IMR-90 (cell line): ENCODE results near the gene SNAP23. TPM values are rescaled to one million over a fixed set of nuclear protein-coding genes. Genes with fewer than 3 reads are reported as not detected.

Experiments
- ATAC-seq: fragments of 200-7000 bp; cut with Tn5 transposase; 2 replicates; pipeline ENCODE4 v1.9.1; 2020; ENCODE audit warnings: low read depth, mild to moderate bottlenecking, moderate library complexity
- BruUV-seq: library from RNA; stranded (reverse); fragments of 400-500 nt; replicated peaks from 2 replicates; lab custom pipeline; 2021; lab: Mats Ljungman, UMichigan
- CTCF ChIA-PET: fragments of 300-600 bp; formaldehyde crosslinking; extraction: SDS; loops from one replicate; lab custom pipeline; 2021; ENCODE audit warnings: antibody characterized with exemption; lab: Yijun Ruan, JAX
- POLR2A ChIA-PET: fragments of 300-600 bp; sonication (Branson Sonifier 250); formaldehyde crosslinking; loops from one replicate; lab custom pipeline; 2022; ENCODE audit warnings: antibody characterized with exemption; ENCODE audit not compliant: unreplicated experiment; lab: Charles Lee
- DNase-seq: peaks from one replicate; pipeline ENCODE4 v3.0.0; 2013
- H2AFZ ChIP-seq: replicated peaks from 2 replicates; pipeline ENCODE3; 2013; ENCODE audit warnings: low read length, mild to moderate bottlenecking; ENCODE audit not compliant: poor library complexity
- H2AK5ac ChIP-seq: 2 replicates; pipeline ENCODE4 v1.6.1; 2013; ENCODE audit warnings: low read depth, low read length, inconsistent platforms
- H2AK9ac ChIP-seq: replicated peaks from 2 replicates; pipeline ENCODE3; 2013; ENCODE audit warnings: mild to moderate bottlenecking, low read depth, low read length, moderate library complexity; ENCODE audit not compliant: poor library complexity
- H2BK120ac ChIP-seq: 2 replicates; pipeline ENCODE4 v1.6.1; 2013; ENCODE audit warnings: low read depth, low read length, inconsistent platforms
- H2BK15ac ChIP-seq: 3 replicates; pipeline ENCODE4 v1.6.1; 2013; ENCODE audit warnings: low read depth, low read length, inconsistent platforms
- H2BK20ac ChIP-seq: 2 replicates; pipeline ENCODE4 v1.6.1; 2013; ENCODE audit warnings: low read depth, mild to moderate bottlenecking, inconsistent platforms, low read length, moderate library complexity
- H2BK5ac ChIP-seq: 2 replicates; pipeline ENCODE4 v1.6.1; 2013; ENCODE audit warnings: mild to moderate bottlenecking, low read depth, low read length, inconsistent platforms; ENCODE audit not compliant: poor library complexity, severe bottlenecking
- H3K14ac ChIP-seq: replicated peaks from 2 replicates; pipeline ENCODE4 v1.6.1; 2013; ENCODE audit warnings: low read depth, low read length, inconsistent platforms
- H3K18ac ChIP-seq: 2 replicates; pipeline ENCODE4 v1.6.1; 2013; ENCODE audit warnings: low read depth, low read length, control low read depth
- H3K23ac ChIP-seq: 2 replicates; pipeline ENCODE4 v1.6.1; 2013; ENCODE audit warnings: low read depth, low read length, inconsistent platforms
- H3K27ac ChIP-seq: 2 replicates; pipeline ENCODE4 v1.5.1; 2013; ENCODE audit warnings: mild to moderate bottlenecking, control low read depth, low read length; ENCODE audit not compliant: insufficient read depth
- H3K27me3 ChIP-seq: 2 replicates; pipeline ENCODE4 v1.6.1; 2013; ENCODE audit warnings: low read length; ENCODE audit not compliant: control insufficient read depth, insufficient read depth
- H3K36me3 ChIP-seq: 2 replicates; pipeline ENCODE4 v1.6.1; 2013; ENCODE audit warnings: low read length, mixed read lengths; ENCODE audit not compliant: control insufficient read depth, insufficient read depth
- H3K4ac ChIP-seq: 2 replicates; pipeline ENCODE4 v1.6.1; 2013; ENCODE audit warnings: low read depth, low read length, inconsistent platforms
- H3K4me1 ChIP-seq: 2 replicates; pipeline ENCODE4 v1.6.1; 2013; ENCODE audit warnings: low read length, mixed read lengths; ENCODE audit not compliant: control insufficient read depth, insufficient read depth
- H3K4me2 ChIP-seq: 2 replicates; pipeline ENCODE4 v1.6.1; 2013; ENCODE audit warnings: low read depth, mild to moderate bottlenecking, control low read depth, low read length, moderate library complexity
- H3K4me3 ChIP-seq: 2 replicates; pipeline ENCODE4 v1.5.1; 2013; ENCODE audit warnings: low read depth, mild to moderate bottlenecking, control low read depth, low read length, moderate library complexity; ENCODE audit not compliant: insufficient read depth
- H3K56ac ChIP-seq: 2 replicates; pipeline ENCODE4 v1.6.1; 2013; ENCODE audit warnings: low read length, inconsistent platforms; ENCODE audit not compliant: insufficient read depth; ENCODE audit errors: extremely low read depth
- H3K79me1 ChIP-seq, 2 experiments: 2 replicates each; pipeline ENCODE4 v1.6.1; 2013; ENCODE audit warnings: low read length in 2 of 2, inconsistent platforms in 1 of 2, low read depth in 1 of 2
- H3K9ac ChIP-seq: 2 replicates; pipeline ENCODE4 v1.6.1; 2013; ENCODE audit warnings: low read depth, low read length, control low read depth
- H3K9me1 ChIP-seq: 2 replicates; pipeline ENCODE4 v1.6.1; 2013; ENCODE audit warnings: low read length, inconsistent platforms; ENCODE audit not compliant: insufficient read depth
- H3K9me3 ChIP-seq: 2 replicates; pipeline ENCODE4 v1.6.1; 2013; ENCODE audit warnings: low read length; ENCODE audit not compliant: control insufficient read depth, insufficient read depth
- H4K20me1 ChIP-seq: 2 replicates; pipeline ENCODE4 v1.6.1; 2013; ENCODE audit warnings: low read length, inconsistent platforms; ENCODE audit not compliant: insufficient read depth
- H4K5ac ChIP-seq: 2 replicates; pipeline ENCODE4 v1.6.1; 2013; ENCODE audit warnings: mild to moderate bottlenecking, low read depth, low read length, control low read depth
- H4K8ac ChIP-seq, 2 experiments: 2 replicates each; pipeline ENCODE4 v1.6.1; 2013; ENCODE audit warnings: low read depth in 2 of 2, low read length in 2 of 2, control low read depth in 1 of 2, inconsistent platforms in 1 of 2
- H4K91ac ChIP-seq: 2 replicates; pipeline ENCODE4 v1.6.1; 2013; ENCODE audit warnings: low read depth, low read length, inconsistent platforms; ENCODE audit not compliant: insufficient read depth
- BHLHE40 ChIP-seq: fragments of 150-350 bp; IDR thresholded peaks from 2 replicates; pipeline ENCODE4 v1.6.1; 2016; ENCODE audit warnings: mild to moderate bottlenecking, low read depth, low read length
- CTCF ChIP-seq: conservative IDR thresholded peaks from 2 replicates; pipeline ENCODE4 v1.5.1; 2012; ENCODE audit warnings: mild to moderate bottlenecking, low read depth, low read length, improper control_type of control experiment
- MAZ ChIP-seq: IDR thresholded peaks from 2 replicates; pipeline ENCODE4 v1.6.1; 2012; ENCODE audit warnings: low read depth, mild to moderate bottlenecking, low read length, improper control_type of control experiment, moderate library complexity, borderline replicate concordance
- WGBS, 2 experiments: methylation state at CpG; one replicate each; pipeline versions ENCODE4 v1.1.5 to v1.1.7; 2013; ENCODE audit warnings: missing lambda C conversion rate in 2 of 2; ENCODE audit not compliant: insufficient read length in 1 of 2; ENCODE audit errors: extremely low coverage in 2 of 2; 5-methylcytosine and 5-hydroxymethylcytosine counted together
- dilution Hi-C: fragments of 300-500 bp; cut with HindIII; formaldehyde crosslinking; loops from one replicate; pipeline ENCODE4 v1.14.3; 2018; ENCODE audit warnings: low sequenced_read_pairs; ENCODE audit not compliant: unreplicated experiment
- in situ Hi-C: fragments of 300-500 bp; cut with MboI; formaldehyde crosslinking; loops from 3 replicates; pipeline ENCODE4 v1.14.3; 2019; ENCODE audit warnings: low sequenced_read_pairs, inconsistent platforms, mixed read lengths
- intact Hi-C: fragments of 100-400 bp; cut with micrococcal nuclease; formaldehyde crosslinking; loops from 2 replicates; pipeline ENCODE4 v1.10.0; 2022
- polyA plus RNA-seq, 3 experiments: library from polyadenylated mRNA; depleted of rRNA; stranded (reverse); fragments of >200 nt; gene quantifications; 2 replicates each; pipeline ENCODE4 v1.2.3, GENCODE V29; 2012; ENCODE audit warnings: low replicate concordance in 1 of 3
- total RNA-seq: library from RNA; depleted of rRNA; stranded (reverse); fragments of >200 nt; gene quantifications from 2 replicates; pipeline ENCODE4 v1.2.3, GENCODE V29; 2012

SNAP23 gene
- total and polyA plus RNA-seq, 2 of the 4 experiments (the other 2 are of a cell fraction) = 36.0 to 45.5 TPM

- Histone ChIP-seq H2BK20ac (no peak overlapping the region), H2AFZ (no peak overlapping the region), H2AK5ac (no peak overlapping the region), H4K5ac (no peak overlapping the region), H2BK120ac (no peak overlapping the region), H3K9me1 (0 out of 2 replicates have a peak, but pooled peaks cover 5% of the 10 kb centered on the region), H3K4ac (no peak overlapping the region), H3K14ac (no peak overlapping the region), H3K4me1 (peaks cover 3% of the 10 kb centered on the region; the same call in 1 of the 2 replicates), H2BK5ac (no peak overlapping the region), H4K91ac (no peak overlapping the region), H2BK15ac (no peak overlapping the region), H3K36me3 (peaks cover 4% of the 10 kb centered on the region; the same call in 1 of the 2 replicates), H3K4me2 (no peak overlapping the region), H4K20me1 (peaks cover 14% of the 10 kb centered on the region; the same call in 1 of the 2 replicates), H3K4me3 (no peak overlapping the region), H3K23ac (no peak overlapping the region; the same call in 1 of the 2 replicates), H4K8ac (no peak overlapping the region), H3K18ac (no peak overlapping the region), H2AK9ac (no peak overlapping the region), H3K27me3 (no peaks in the 10 kb centered on the region), H3K56ac (no peak overlapping the region), H3K9ac (no peak overlapping the region), H3K79me1 (peaks cover 41 to 52% of the 10 kb centered on the region in 2 experiments), H3K9me3 (no peaks in the 10 kb centered on the region), H3K27ac (no peak overlapping the region)
- POLR2A ChIA-PET = no interaction called here
- ATAC-seq (no peak), DNase-seq (no peak)
- CTCF ChIA-PET = no interaction called here
- dilution Hi-C loops = no loop called here
- TF ChIP-seq MAZ = no peak
- no peak for TF ChIP-seq BHLHE40
- no peak for TF ChIP-seq CTCF
- intact Hi-C loops = loop anchor here (5.0 kb wide), 1 partner anchor 393 kb away; no protein-coding TSS in a partner anchor
- no CpG with 5 or more reads among the region's 2 CpGs for WGBS, 2 experiments
- in situ Hi-C loops = no loop called here
- BruUV-seq = no TSS peak
Measured at GRCh38 chr15:42474827-42475226, 20.6 kb upstream of the SNAP23 start.
